ENCODE measurements around the gene CRISP3. TPM values are rescaled to one million over a fixed set of nuclear protein-coding genes. Genes with fewer than 3 reads are reported as not detected.

Gene CRISP3
- total and polyA plus RNA-seq, 10 of the 15 experiments (the other 5 are each of a cell fraction or from before 2014, with no cell fraction given), result not detected

DNA sequence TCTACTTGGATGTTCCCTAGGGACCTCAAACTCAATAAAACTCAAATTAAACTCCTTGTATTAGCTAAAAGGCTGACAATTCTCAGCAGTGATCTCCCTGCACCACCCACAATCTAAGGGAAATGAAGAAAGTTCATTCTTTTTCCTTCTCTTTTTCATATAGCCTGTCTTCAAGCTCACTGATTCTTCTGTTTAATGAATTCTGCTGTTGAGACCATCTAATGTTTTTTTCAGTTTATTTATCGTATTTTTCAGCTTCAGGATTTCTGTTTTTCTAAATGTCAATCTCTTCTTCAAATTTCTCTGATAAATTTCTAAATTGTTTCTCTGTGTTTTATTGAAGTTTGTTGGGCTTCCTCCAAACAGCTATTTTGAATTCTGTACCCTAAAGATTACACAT lies 50.7 kb downstream of the CRISP3 start (continued):
- TF ChIP-seq, protein P1, sequence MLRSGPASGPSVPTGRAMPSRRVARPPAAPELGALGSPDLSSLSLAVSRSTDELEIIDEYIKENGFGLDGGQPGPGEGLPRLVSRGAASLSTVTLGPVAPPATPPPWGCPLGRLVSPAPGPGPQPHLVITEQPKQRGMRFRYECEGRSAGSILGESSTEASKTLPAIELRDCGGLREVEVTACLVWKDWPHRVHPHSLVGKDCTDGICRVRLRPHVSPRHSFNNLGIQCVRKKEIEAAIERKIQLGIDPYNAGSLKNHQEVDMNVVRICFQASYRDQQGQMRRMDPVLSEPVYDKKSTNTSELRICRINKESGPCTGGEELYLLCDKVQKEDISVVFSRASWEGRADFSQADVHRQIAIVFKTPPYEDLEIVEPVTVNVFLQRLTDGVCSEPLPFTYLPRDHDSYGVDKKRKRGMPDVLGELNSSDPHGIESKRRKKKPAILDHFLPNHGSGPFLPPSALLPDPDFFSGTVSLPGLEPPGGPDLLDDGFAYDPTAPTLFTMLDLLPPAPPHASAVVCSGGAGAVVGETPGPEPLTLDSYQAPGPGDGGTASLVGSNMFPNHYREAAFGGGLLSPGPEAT (IDR thresholded peaks at IDR 0.05; ENCODE audit: low read depth), result no peak
- TF ChIP-seq, protein P2, sequence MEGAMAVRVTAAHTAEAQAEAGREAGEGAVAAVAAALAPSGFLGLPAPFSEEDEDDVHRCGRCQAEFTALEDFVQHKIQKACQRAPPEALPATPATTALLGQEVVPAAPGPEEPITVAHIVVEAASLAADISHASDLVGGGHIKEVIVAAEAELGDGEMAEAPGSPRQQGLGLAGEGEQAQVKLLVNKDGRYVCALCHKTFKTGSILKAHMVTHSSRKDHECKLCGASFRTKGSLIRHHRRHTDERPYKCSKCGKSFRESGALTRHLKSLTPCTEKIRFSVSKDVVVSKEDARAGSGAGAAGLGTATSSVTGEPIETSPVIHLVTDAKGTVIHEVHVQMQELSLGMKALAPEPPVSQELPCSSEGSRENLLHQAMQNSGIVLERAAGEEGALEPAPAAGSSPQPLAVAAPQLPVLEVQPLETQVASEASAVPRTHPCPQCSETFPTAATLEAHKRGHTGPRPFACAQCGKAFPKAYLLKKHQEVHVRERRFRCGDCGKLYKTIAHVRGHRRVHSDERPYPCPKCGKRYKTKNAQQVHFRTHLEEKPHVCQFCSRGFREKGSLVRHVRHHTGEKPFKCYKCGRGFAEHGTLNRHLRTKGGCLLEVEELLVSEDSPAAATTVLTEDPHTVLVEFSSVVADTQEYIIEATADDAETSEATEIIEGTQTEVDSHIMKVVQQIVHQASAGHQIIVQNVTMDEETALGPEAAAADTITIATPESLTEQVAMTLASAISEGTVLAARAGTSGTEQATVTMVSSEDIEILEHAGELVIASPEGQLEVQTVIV (IDR thresholded peaks at IDR 0.05; ENCODE audit: borderline replicate concordance, partially characterized antibody), result no peak
- no peak for TF ChIP-seq POLR2A (IDR thresholded peaks at IDR 0.05; ENCODE audit: low read depth, low read length)
- TF ChIP-seq HDAC6 (IDR thresholded peaks at IDR 0.05; ENCODE audit: unreplicated experiment), result no peak
- no peak for TF ChIP-seq CBX3 (IDR thresholded peaks at IDR 0.05; ENCODE audit: borderline replicate concordance, low read depth)
- TF ChIP-seq SMC3 (IDR thresholded peaks at IDR 0.05; ENCODE audit: borderline replicate concordance, low read length), result no peak
- TF ChIP-seq, protein P3, sequence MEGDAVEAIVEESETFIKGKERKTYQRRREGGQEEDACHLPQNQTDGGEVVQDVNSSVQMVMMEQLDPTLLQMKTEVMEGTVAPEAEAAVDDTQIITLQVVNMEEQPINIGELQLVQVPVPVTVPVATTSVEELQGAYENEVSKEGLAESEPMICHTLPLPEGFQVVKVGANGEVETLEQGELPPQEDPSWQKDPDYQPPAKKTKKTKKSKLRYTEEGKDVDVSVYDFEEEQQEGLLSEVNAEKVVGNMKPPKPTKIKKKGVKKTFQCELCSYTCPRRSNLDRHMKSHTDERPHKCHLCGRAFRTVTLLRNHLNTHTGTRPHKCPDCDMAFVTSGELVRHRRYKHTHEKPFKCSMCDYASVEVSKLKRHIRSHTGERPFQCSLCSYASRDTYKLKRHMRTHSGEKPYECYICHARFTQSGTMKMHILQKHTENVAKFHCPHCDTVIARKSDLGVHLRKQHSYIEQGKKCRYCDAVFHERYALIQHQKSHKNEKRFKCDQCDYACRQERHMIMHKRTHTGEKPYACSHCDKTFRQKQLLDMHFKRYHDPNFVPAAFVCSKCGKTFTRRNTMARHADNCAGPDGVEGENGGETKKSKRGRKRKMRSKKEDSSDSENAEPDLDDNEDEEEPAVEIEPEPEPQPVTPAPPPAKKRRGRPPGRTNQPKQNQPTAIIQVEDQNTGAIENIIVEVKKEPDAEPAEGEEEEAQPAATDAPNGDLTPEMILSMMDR (IDR thresholded peaks at IDR 0.05 in 2 of 3, conservative IDR thresholded peaks at IDR 0.05 in 1 of 3; ENCODE audit: control insufficient read depth in 2 of 3, extremely low read depth in 1 of 3, insufficient read depth in 1 of 3, low read depth in 3 of 3, low read length in 3 of 3), result no peak
- no peak for TF ChIP-seq TBL1XR1 (IDR thresholded peaks at IDR 0.05; ENCODE audit: low read depth, low read length)
- TF ChIP-seq, protein P4, sequence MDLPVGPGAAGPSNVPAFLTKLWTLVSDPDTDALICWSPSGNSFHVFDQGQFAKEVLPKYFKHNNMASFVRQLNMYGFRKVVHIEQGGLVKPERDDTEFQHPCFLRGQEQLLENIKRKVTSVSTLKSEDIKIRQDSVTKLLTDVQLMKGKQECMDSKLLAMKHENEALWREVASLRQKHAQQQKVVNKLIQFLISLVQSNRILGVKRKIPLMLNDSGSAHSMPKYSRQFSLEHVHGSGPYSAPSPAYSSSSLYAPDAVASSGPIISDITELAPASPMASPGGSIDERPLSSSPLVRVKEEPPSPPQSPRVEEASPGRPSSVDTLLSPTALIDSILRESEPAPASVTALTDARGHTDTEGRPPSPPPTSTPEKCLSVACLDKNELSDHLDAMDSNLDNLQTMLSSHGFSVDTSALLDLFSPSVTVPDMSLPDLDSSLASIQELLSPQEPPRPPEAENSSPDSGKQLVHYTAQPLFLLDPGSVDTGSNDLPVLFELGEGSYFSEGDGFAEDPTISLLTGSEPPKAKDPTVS (IDR thresholded peaks at IDR 0.05; ENCODE audit: low read depth, low read length), result no peak
